Activated CD4-positive, alpha-beta T cell treated with anti-CD3 and anti-CD28 coated beads, Interleukin-10, Interleukin-2, amounts not matched to agents 100 ng/mL and 50 ng/mL, durations not matched to agents 16 hours and 8 hours (primary cell): ENCODE measurements around the gene IFT57.
"Not testable (repeated sequence)": the region's sequence is repeated elsewhere in the genome, so short reads cannot be mapped to it uniquely, and the experiment has no call there.

Experiments
- DNase-seq: peaks from one replicate; pipeline ENCODE4 v3.0.0-alpha.2; 2020

IFT57 gene

DNA sequence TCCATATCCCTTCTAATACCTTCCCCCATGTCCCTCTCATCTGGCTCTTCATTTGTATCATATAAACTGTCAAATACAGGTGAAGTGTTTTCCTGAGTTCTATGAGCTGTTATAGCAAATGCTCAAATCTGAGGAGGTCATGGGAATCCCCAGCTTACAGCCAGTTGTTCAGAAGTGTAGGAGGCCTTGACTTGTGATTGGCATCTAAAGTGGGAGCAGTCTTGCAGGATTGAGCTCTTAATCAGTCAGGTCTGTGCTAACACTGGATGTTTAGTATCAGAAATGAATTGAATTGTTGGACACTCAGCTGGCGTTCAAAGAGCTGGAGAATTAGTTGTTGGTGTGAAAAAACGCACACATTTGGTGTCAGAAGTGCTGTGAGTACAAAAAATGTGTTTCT is 65.0 kb downstream of the IFT57 start:
- no peak for DNase-seq

DNA sequence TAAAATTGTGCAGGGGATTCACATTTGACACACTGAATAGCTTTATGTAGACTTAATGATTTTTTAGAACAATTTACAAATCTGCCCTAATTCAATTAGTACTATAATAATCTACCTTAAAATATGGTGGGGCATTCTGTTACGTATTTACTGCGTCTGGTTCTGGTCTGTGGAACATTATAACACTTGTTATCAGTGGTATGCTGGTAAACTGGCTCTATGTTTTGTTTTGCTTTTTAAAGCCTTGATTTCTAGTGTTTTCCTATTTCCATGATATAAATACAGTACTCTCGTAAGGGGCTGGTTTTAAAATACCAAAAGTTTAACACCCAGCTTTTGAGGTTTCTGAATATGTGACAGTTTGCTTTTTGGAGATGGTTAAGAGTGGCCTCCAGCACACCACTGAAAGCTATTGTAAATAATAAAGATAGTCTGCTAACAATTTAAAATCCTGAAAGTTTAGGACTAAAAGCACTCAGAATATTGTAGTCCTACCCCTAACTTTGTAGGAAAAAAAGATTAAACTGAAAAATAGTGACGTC is 65.8 kb downstream of the IFT57 start:
- no peak for DNase-seq

DNA sequence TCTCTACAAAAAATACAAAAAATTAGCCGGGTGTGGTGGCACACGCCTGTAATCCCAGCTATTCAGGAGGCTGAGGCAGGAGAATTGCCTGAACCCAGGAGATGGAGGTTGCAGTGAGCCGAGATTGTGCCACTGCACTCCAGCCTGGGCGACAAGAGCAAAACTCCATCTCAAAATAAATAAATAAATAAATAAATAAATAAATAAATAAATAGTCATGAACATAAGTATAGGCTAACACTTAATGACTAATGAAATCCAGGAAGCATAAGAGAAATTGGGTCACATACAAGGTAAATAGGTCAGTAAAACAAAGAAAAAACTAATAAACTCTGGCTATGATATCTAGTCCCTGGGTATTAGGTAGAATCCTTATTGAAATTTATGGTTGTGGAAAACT is 66.6 kb downstream of the IFT57 start:
- DNase-seq = not testable (repeated sequence)

DNA sequence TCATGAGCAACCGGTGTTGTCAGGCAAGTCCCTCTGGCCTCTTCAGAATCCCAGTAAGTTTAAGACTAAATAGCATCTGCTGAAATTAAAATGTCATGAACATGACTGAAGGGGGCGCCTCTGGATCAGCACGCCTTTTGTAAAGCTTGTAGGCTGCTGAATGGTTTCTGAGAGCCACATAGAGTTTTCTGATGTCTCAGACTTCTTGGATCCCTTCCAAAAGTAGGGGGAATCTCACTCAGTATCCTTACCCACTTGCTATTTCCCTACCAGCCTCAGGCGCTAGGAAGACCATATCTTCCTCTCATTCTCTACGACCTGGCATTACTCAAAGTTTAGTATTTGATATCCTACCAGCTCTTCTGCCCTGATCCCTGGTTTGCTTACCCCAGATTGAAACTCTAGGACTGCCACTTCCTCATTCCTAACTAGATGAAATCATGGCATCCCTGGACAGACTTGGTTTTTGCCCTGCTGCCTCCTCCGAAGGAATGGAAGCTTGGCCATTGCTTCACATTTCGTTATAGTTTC is 68.7 kb downstream of the IFT57 start:
- DNase-seq = peak; percentile 70

DNA sequence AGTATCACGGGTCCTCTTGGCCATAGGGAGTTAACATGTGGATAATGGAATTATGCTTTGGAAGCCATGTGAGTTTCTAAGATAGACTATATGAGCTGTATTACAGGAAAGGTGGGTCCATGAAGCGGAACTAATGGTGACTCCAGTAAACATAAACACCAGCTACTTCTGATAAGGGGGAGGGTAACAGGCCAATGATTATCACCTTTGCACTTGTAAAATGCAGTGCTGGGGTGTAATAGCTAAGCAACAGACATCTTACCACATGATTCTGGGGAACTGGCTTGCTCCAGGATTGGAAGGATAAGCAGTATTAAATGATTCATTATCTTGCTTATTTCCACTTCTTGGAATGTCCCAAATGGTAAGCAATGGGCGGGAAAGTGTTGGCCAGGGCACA is 70.0 kb downstream of the IFT57 start:
- DNase-seq = no peak

DNA sequence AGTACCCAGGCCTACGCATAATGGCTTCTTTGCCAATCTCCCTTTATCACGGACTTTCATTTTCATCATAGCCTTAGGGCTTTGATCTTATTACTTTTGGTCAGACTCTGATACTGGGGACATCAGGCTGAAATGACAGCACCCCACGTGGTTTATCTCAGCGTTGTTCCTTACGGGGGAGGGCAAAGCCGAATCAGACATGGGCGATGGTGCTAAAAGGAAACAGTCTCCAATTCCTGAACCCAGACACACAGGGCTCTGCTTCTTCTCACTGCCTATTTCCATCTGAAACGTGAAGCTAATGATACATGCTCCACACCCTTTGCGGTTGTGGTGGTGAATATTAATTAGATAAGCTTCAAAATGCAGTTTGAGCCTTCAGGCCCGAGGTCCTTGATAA is 72.0 kb downstream of the IFT57 start:
- no peak for DNase-seq

DNA sequence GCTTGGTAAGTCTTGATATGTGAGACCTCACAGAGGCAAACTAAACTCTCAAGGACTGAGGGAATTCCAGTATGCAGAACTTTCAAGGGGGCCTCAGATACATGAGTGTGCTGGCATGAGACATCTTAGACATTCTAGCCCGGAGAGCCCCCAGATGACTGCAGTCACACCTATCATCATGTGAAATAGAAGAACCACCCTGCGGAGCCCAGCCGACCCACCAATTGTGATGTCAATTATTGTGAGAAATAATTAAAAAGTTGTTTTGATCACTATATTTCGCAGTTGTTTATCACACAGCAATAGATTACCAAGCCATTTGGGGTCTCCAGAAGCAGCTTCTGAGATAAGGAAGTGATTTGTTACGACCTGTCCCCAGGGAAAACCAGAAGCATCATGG is 76.1 kb downstream of the IFT57 start:
- no peak for DNase-seq

DNA sequence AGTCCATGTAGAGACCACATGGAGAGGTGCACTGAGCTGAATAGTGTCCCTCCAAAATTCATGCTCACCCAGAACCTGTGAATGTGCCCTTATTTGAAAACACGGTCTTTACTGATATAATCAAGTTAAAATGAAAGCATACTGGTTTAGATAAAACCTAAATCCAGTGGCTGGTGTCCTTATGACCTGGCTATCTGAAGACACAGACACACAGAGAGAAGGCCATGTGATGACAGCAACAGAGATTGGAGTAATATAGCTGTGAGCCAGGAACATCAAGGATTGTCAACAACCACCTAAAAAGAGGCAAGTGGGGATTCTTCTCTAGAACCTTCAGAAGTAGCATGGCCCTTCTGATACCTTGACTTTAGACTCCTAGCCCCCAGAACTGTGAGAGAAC is 76.6 kb downstream of the IFT57 start:
- no peak for DNase-seq

DNA sequence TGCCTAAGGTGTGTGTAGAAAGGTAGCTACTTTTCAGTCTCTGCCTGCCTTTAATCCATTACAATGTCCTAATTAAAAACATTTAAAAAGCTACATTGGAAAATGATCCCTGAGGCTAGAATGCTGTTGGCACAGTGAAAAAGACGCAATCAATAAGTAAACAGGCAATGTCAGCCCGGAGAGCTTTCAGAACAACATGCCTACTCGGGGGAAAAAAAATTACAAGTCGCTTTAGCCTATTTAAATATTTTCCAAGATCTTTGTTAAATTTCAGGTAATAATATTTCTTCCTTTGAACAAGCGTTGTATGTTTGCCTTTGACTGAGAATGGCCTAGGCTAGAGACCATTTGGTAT is 84.8 kb downstream of the IFT57 start:
- DNase-seq = no peak

DNA sequence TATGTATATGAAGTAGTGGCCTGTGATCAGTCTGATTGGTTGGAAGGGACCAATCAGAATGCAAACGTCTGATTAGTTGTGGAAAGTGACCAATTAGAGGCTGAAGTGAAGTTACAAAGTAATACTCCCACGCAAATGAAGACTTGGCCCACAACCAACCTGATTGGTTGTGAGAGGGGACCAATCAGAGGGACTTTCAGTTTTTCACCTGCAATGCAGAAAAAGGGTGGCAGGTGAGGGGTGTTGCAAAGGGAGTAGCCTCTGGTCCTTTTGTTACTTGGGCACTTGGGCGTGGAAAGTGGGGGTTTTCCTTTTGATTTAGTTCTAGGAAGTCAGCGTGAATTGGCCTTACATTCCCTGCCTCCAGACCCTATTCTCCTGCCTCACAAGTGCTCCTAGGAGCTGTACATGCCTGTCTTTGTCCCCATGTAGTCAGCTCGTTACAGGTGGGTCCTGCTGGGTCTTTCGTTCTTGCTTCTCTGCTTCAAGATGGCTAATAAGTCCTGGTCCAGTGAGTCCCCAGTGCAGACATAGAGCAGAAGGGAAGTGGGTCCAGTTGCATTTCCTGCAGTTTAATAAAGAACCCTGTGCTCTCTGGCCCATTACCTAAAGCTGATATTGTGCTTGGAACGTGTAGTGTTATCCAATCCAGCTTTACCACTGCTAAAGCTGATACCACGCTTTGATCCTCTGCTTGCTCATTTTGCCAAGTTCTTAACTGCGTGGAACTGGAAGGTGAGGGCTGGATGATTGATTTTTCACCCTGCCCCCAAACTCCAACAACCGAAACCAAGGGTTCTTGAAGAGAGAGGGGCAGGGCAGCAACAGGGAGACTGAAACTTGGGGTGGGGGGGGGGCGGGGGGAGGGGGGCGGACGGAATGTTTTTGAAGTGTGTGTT is 85.4 kb downstream of the IFT57 start:
- DNase-seq = no peak

DNA sequence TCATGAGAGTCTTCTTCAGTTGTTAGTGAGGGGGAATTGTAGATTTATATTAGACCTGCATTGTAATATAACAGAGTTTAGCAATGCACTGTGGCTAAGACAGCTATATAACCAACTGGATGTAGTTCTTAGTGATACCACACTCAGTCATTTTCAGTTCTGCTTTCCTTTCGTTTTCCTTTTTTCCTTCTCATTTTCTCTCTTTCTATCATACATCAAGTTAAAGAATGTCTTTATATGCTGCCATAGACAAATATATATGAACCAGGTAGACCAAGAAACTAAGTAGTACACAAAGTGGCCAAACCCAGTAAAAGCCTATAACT is 87.7 kb downstream of the IFT57 start:
- no peak for DNase-seq

DNA sequence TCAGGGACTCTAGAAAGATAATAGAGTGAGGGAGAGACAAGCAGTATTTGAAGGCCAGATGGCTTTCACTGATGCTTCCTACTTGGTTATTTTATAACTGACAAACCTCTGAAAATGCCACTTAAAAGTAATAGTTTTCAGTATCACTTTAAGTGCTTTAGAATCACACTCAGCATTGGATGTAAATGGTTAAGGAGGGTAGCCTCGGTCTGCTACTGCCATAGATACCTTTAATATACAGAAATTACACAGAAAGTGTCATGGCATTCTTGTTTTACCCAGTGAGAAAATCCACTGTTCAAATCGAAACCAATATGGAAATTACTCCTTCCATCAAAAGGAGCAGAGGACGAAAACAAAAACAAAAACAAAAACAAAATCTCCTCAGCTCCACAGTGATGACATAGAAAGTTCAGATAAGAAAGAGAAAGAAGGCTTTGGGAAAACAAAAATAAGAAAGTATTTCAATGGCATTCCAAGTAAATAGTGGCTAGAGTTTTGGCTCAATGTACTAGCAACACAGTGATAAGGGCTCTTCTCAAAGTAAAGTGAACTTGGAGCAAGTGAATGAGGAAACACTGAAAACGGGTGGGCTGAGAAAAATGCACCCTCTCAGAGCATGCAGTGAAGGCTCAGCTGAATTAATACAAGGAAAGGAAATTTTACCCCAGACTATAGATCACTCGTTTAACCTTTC is 88.2 kb downstream of the IFT57 start:
- DNase-seq = peak; percentile 63

DNA sequence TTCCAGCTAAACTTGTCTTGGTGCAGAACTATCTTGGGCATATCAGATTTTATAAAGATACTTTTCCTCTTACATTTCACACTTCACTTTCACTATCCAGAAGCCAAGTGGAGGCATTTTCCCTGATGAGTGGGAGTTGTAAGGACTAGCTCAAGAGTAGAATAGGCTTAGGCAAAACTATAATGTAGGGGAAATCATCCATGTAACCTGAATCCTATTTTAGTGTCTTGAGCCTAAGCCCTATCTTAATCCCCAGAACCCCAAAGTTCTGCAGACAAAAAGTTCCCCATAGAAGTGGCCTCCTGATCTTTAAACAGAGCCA is 89.2 kb downstream of the IFT57 start:
- no peak for DNase-seq

DNA sequence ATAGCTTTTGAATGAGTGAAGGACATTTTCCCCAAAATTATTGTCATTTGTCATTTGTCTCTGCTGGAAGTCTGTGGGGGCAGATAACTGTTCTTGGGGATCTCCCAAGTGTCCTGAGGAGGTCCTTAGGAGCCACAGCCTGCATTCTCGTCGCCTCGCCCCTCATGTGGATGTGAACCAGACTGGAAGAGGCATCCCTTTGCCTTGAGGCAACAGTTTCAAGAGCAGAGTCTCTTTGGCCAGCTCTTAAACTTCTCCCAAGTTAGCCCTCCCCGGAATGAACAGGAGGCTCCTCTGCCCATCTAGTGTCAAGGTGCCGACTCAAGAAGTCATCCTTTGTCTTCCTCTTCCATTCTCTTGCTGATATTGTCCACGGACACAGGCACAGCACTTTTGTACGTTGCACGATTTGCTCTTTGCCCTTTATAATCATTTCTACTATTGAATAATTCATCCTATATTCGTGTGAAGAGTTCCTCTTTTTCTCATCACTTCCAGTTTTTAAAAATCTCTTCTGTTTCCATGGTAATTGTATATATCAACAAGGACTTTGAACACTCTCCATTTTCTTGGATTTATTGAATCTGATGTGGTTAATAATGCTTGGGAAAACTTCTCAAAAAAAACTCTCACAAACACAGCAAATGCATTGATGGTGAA is 90.6 kb downstream of the IFT57 start:
- DNase-seq = no peak

DNA sequence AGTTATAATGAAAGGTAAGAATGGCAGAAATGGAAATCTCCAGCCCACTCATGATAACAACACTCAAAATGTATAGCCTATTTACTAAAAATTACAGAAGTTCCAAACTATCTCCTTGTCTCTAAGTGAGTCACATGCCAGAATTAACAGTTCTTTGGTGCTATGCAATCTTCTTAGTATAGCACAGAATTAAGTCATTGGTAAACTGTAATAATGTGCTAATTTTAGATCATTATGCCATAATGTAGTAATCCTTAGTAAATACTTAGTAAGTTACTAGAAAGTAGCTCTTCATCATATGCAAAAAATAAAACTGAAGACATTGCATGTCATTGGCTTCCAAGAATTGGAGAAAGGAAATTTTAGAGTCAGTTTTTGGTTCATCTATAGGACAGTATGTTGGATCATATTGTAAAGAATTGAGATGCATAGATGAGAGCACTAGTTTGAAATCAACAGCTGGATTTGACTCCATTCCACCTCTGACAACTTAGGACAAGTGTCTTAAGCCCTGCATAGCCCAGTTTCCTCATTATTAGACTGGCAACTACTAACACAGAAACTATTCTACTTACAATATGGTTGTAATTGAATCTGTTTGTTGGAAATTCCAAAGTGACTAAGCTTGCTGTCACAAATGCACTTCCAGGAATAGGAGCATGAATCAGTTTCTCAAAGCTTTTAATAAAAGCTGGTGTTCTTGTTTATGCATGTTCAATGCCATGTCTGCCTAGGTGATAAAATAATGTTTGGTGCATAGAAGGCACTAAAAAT is 91.3 kb downstream of the IFT57 start:
- peak; percentile 42 for DNase-seq

DNA sequence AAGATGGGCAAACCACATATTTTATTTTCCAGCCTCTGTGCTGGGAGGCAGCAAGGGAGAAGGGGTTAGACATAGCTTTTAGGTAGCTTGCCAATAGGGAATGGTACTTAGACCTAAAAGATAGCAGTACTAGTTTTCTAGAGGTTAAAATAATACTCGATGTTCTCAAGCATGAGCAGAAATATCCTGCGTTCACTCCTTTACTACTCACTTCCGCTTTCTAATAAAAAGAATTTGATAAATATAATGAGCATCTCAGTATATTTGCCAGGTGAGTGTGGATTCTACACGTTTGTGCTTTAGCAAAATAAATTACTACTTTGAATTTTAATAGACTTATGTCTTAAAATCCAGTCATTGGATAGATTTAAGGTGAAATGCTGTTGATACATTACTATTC is 92.0 kb downstream of the IFT57 start:
- no peak for DNase-seq

DNA sequence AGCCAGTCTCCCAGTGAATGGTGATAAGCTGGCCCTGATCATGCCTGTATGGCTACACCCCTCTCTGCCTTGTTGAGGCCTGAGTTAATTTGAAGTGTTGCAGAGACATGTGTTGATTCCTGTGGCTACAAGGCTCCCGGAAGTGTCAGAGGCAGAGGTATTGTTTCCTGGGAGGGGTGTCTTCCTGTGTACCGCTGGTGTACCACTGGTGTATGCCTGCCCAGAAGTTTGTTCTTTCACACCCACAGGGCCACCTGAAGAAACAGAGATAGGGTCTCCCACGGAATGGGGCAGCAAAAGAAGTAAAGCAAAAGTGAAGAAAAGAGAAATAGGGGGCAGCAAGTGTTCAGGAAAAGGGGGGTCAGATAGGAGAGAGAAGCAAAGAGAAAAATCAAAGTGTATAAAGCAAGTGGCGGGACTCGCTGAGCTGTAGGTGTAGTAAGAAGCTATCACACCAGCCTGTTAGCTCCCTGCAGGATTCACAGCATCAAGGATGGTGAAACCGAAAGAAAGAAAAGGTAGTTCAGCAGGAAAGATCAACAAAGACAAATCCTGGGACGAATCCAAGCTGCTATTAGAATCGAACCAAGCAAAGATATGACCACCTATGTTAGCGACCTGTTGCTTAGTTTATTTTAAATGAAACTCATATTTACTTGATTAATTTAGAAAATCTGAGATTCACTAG is 94.8 kb downstream of the IFT57 start:
- DNase-seq = peak; percentile 86

DNA sequence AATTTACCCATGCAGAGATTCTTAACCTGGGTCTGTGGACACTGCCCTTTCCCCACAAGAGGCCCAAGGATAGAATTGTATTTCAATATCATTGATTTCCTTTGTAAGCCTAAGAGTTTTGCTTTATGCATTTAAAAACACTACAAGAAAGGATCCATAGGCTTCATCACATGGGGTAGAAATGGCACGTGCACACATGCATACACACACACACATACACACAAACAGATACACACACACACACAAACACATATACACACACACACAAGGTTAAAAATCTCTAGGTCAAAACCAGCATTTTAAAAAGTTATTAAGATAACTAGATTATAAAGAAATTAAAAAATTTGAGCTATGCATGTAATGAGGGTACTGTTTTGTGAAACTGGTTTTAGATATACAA is 95.9 kb downstream of the IFT57 start:
- DNase-seq = no peak

DNA sequence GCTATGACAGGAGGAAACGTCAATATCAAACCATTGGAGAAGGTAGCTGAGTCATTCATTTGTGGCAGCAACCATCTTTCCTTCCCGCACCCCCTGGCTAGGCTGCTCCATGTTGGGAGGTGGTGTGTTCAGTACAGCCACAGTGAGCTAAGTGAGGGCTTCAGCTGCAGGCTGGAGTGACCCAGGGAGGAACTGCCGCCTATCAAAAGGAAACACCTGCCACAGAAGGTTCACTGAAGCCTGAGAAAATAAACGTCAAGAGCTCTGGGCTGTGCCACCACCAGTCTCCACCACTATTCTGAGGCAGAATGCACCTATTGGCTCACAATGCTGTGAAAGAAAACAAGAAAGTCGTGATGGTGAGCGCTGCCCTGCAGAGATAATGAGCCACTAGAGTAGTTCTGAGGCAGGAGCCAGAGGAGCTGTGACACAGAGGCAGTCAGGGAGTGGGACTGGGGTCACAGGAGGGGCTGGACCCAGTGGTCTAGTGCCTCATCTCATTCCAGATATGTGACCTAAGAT is 96.6 kb downstream of the IFT57 start:
- DNase-seq = peak; percentile 71

DNA sequence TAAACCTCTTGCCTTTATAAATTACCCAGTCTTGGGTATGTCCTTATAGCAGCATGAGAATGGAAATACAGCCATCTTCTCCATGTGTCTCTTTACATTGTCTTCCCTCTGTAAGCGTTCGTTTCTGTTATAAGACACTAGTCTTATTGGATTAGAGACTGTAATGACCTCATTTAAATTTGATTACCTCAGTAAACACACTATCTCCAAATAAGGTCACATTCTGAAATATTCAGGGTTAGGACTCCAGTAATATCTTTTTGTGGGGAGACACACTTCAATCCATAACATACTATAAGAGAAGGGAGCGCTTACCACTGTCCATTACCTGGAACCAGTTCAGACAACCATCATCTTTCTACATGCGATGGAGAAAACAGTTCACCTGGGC is 97.1 kb downstream of the IFT57 start:
- DNase-seq = no peak

DNA sequence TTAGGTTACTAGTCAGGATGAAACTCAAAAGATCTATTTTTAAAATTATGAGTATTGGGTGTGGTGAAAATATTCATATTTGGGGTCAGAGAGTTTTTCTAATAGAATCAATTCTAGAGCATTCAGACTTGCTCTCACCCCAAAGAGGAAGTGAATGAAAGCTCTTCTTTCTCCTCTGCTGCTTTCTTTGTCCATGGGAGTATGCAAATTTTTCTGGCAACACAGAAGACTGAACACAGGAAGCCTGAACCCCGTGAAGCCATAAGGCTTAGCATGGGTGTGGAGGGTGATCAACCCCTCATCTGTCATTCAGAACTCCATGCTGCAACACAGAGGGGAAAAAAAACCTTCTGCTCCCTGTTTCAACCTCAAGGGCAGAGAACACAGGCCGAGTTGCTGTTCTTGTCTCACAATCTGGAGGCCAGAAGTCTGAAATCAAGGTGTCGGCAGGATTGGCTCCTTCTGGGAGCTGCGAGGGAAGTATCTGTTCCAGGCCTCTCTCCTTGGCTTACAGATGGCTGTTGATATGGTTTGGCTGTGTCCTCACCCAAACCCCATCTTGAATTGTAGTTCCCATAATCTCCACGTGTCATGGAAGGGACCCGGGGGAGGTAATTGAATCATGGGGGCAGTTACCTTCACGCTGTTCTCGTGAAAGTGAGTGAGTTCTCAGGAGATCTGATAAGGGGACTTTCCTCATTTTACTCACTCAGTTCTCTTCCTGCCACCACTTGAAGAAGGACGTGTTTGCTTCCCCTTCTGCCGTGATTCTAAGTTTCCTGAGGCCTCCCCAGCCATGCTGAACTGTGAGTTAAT is 97.7 kb downstream of the IFT57 start:
- DNase-seq = peak; percentile 89
